Keratinocyte (primary cell): Measurements from ENCODE around the gene RTP5. TPM values are rescaled to one million over a fixed set of nuclear protein-coding genes. Genes with fewer than 3 reads are reported as not detected.
"Not testable (repeated sequence)": the region's sequence is repeated elsewhere in the genome, so short reads cannot be mapped to it uniquely, and the experiment has no call there.

Experiments used
- DNase-seq: peaks from one replicate; pipeline ENCODE4 v3.0.0-alpha.2; 2011; ENCODE audit warnings: low read depth, missing footprints, low spot score
- FAIRE-seq: peaks from 2 replicates; lab custom pipeline; 2011; peaks lifted over from hg19 to GRCh38; lab: Jason Lieb, UNC
- H2AFZ ChIP-seq: 2 replicates; pipeline ENCODE4 v1.6.0; 2012; ENCODE audit warnings: low read length, control low read depth, inconsistent platforms; ENCODE audit not compliant: control insufficient read depth
- H3K27ac ChIP-seq: 2 replicates; pipeline ENCODE4 v1.5.1; 2011; ENCODE audit warnings: low read length; ENCODE audit not compliant: control insufficient read depth, insufficient read depth
- H3K27me3 ChIP-seq: 3 replicates; pipeline ENCODE4 v1.6.0; 2011; ENCODE audit warnings: low read length; ENCODE audit not compliant: control insufficient read depth, insufficient read depth; ENCODE audit errors: extremely low read depth
- H3K36me3 ChIP-seq, 2 experiments: 2 replicates in 1 of 2; 3 replicates in 1 of 2; pipeline ENCODE4 v1.5.1; 2011; ENCODE audit warnings: low read length in 2 of 2, mild to moderate bottlenecking in 1 of 2; ENCODE audit not compliant: control insufficient read depth in 2 of 2, insufficient read depth in 2 of 2; ENCODE audit errors: extremely low read depth in 1 of 2
- H3K4me1 ChIP-seq: 3 replicates; pipeline ENCODE4 v1.5.1; 2011; ENCODE audit warnings: low read length; ENCODE audit not compliant: control insufficient read depth, insufficient read depth; ENCODE audit errors: extremely low read depth
- H3K4me2 ChIP-seq: 3 replicates; pipeline ENCODE4 v1.6.0; 2011; ENCODE audit warnings: low read depth, low read length; ENCODE audit not compliant: control insufficient read depth, insufficient read depth; ENCODE audit errors: extremely low read depth
- H3K4me3 ChIP-seq, 3 experiments: fragments of 200-600 bp in 1 of 3; sonication (generic) in 1 of 3; 2 replicates in 2 of 3; 3 replicates in 1 of 3; pipeline ENCODE4 v1.5.1; 2011 to 2016; ENCODE audit warnings: low read length in 3 of 3, mild to moderate bottlenecking in 3 of 3, control low read depth in 2 of 3, inconsistent platforms in 1 of 3, low read depth in 1 of 3, mixed read lengths in 1 of 3, mixed run types in 1 of 3, moderate library complexity in 1 of 3; ENCODE audit not compliant: control insufficient read depth in 2 of 3, insufficient read depth in 2 of 3; ENCODE audit errors: extremely low read depth in 1 of 3
- H3K79me2 ChIP-seq: 2 replicates; pipeline ENCODE4 v1.6.0; 2012; ENCODE audit warnings: low read length; ENCODE audit not compliant: control insufficient read depth, insufficient read depth
- H3K9ac ChIP-seq: 3 replicates; pipeline ENCODE4 v1.6.0; 2011; ENCODE audit warnings: low read length; ENCODE audit not compliant: control insufficient read depth, insufficient read depth; ENCODE audit errors: extremely low read depth
- H3K9me1 ChIP-seq: 3 replicates; pipeline ENCODE4 v1.6.0; 2011; ENCODE audit warnings: low read length; ENCODE audit not compliant: control insufficient read depth, insufficient read depth; ENCODE audit errors: extremely low read depth
- H3K9me3 ChIP-seq: 2 replicates; pipeline ENCODE4 v1.5.1; 2012; ENCODE audit warnings: low read depth, low read length; ENCODE audit not compliant: control insufficient read depth
- H4K20me1 ChIP-seq: 3 replicates; pipeline ENCODE4 v1.6.0; 2011; ENCODE audit warnings: low read length; ENCODE audit not compliant: control insufficient read depth, insufficient read depth; ENCODE audit errors: extremely low read depth
- dilution Hi-C: fragments of 300-500 bp; cut with MboI; formaldehyde crosslinking; loops from one replicate; pipeline ENCODE4 v1.7.0; 2020; ENCODE audit warnings: low sequenced_read_pairs; ENCODE audit not compliant: extremely low pct_ligation_motif_present
- polyA plus RNA-seq, 5 experiments: library from polyadenylated mRNA; depleted of rRNA in 3 of 5; stranded (reverse) in 3 of 5; stranded (forward) in 1 of 5; unstranded in 1 of 5; fragments of >200 nt; gene quantifications; 1 replicate in 1 of 5; 2 replicates in 3 of 5; 3 replicates in 1 of 5; pipeline versions ENCODE4 v1.2.1 to v1.2.3, GENCODE V29; 2011 to 2012; ENCODE audit warnings: missing spikeins in 2 of 5, low read depth in 1 of 5, low replicate concordance in 1 of 5
- TF ChIP-seq, protein P1 (sequence below), 3 experiments: IDR thresholded peaks in 1 of 3; conservative IDR thresholded peaks in 1 of 3; optimal IDR thresholded peaks in 1 of 3; 2 replicates in 2 of 3; 3 replicates in 1 of 3; pipeline versions ENCODE3 to v1.5.1; 2011; ENCODE audit warnings: low read length in 3 of 3, mild to moderate bottlenecking in 3 of 3, moderate library complexity in 2 of 3, control low read depth in 1 of 3, inconsistent platforms in 1 of 3; ENCODE audit not compliant: insufficient read depth in 2 of 3; ENCODE audit errors: extremely low read depth in 1 of 3

The RTP5 gene
- polyA plus RNA-seq, 1 donor (not counting 4 experiments of a cell fraction or from before 2014, with no cell fraction given): not detected

DNA sequence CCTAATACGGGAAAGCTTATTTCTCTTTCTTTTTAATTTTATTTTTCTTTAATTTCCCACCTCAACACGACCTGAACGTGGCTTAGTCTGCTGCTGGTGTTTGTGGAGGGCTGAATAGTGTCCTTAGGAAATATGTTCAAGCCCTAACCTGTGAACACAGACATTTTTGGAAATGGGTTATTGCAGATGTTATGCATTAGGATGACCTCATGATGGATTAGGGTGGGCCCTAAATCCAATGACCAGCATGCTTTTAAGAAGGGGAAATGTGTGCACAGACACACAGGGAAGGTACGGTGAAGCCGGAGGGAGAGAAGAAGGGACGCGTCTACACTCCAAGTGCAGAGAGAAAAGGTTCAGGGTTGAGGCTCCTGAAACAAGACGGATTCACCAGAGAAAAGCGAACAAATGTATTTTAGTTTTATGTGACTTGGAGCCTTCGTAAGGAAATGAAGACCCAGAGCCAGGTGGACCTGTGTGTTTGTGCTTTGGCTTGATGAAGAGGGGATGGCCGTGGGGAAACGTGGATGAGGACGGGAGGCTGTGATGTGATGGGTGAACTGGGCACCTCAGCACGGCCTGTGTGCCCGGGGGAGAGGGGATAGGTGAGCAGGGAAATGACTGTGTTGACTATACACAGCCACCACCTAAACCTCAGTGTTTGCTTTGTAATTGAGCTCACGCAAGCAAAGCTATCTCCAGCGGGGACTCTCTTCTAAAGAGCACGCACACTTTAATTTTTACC is 37.5 kb downstream of the RTP5 start:
- Histone ChIP-seq H3K4me1 (peaks cover under 1% of the 10 kb centered on the region), H3K9me1 (no peaks in the 10 kb centered on the region), H4K20me1 (no peaks in the 10 kb centered on the region), H3K27me3 (peaks cover 4% of the 10 kb centered on the region), H3K4me2 (no peak overlapping the region), H3K9ac (no peak overlapping the region), H3K9me3 (no peaks in the 10 kb centered on the region), H3K27ac (no peak overlapping the region), H3K79me2 (no peaks in the 10 kb centered on the region), H2AFZ (no peak overlapping the region), H3K4me3 (no peak overlapping the region), H3K36me3 (no peaks in the 10 kb centered on the region)
- FAIRE-seq (no peak), DNase-seq (no peak)
- dilution Hi-C loops: no loop called here
- TF ChIP-seq, protein P1, sequence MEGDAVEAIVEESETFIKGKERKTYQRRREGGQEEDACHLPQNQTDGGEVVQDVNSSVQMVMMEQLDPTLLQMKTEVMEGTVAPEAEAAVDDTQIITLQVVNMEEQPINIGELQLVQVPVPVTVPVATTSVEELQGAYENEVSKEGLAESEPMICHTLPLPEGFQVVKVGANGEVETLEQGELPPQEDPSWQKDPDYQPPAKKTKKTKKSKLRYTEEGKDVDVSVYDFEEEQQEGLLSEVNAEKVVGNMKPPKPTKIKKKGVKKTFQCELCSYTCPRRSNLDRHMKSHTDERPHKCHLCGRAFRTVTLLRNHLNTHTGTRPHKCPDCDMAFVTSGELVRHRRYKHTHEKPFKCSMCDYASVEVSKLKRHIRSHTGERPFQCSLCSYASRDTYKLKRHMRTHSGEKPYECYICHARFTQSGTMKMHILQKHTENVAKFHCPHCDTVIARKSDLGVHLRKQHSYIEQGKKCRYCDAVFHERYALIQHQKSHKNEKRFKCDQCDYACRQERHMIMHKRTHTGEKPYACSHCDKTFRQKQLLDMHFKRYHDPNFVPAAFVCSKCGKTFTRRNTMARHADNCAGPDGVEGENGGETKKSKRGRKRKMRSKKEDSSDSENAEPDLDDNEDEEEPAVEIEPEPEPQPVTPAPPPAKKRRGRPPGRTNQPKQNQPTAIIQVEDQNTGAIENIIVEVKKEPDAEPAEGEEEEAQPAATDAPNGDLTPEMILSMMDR (optimal IDR thresholded peaks at IDR 0.05 in 1 of 3, IDR thresholded peaks at IDR 0.05 in 1 of 3, conservative IDR thresholded peaks at IDR 0.05 in 1 of 3; ENCODE audit: extremely low read depth in 1 of 3, insufficient read depth in 2 of 3, low read length in 3 of 3): no peak

DNA sequence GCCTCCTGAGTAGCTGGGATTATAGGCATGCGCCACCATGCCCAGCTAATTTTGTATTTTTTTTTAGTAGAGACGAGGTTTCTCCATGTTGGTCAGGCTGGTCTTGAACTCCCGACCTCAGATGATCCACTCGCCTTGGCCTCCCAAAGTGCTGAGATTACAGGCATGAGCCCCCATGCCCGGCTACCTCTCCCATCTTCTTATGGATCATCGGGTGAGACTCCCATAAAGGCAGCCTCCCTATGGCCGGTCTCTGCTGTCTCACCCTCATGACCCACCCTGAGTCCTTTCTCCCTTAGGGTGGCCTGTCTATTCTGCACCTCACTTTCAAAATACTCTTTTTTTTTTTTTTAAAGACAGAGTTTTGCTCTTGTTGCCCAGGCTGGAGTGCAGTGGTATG is 38.3 kb downstream of the RTP5 start:
- H2AFZ ChIP-seq, H3K9ac ChIP-seq, dilution Hi-C loops, H3K4me1 ChIP-seq, H3K9me3 ChIP-seq, H3K79me2 ChIP-seq, FAIRE-seq, H3K4me3 ChIP-seq, H3K27me3 ChIP-seq, H3K27ac ChIP-seq, H3K9me1 ChIP-seq, H3K36me3 ChIP-seq, H3K4me2 ChIP-seq, H4K20me1 ChIP-seq, DNase-seq: not testable (repeated sequence)
